ENCODE measurements around the gene CD40.

Gene CD40

DNA sequence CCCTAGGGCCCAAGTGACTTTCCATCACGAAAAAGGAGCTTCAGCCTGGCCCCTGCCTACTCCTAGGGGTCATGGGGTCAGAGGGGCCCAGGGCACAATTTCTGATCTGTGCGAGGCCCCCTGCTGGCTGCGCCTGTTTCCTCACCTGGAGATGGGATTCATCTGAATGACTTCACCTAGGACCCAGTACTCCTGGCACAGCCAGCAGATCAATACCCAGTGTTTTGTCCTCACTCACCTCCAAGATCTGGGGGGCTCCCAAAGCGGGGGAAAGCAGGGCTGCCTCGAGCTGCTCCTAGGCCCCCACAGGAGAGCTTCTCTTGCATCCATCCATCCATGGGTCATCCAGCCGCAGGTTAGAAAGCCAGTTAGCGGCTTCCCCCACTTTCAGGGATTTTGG lies 33.8 kb downstream of the CD40 start:
- no peak for DNase-seq

DNA sequence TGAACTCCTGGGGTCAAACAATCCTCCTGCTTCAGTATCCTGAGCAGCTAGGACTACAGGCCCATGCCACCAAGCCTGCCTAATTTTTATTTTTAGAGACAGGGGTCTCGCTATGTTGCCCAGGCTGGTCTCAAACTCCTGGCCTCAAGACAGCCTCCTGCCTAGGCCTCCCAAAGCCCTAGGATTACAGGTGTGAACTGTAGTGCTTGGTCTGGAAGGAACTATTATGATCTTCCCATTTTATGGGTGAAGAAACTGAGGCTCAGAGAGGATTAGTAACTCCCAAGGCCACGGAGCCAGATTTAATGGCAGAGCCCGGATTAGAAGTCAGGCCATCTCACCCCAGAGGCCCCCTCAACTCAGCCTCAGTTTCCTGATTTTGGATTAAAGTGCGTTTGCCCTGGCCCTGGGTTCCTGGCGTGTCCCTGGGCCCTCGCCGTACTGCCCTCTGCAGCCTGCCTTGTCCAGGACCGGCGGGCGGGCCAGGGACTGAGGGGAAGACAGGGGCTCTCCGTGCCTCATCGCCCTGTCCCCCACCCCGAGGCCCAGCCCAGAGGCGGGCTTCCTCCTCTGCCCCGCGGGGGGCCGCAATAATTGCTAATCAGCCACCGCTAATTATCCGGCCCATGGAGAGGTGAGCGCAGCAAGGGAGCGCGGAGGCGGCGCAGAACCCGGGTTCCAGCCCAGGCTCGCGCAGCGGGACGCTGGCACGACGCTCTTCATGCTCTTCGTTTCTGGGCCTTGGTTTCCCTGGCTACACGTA lies 34.9 kb downstream of the CD40 start:
- no peak for DNase-seq

DNA sequence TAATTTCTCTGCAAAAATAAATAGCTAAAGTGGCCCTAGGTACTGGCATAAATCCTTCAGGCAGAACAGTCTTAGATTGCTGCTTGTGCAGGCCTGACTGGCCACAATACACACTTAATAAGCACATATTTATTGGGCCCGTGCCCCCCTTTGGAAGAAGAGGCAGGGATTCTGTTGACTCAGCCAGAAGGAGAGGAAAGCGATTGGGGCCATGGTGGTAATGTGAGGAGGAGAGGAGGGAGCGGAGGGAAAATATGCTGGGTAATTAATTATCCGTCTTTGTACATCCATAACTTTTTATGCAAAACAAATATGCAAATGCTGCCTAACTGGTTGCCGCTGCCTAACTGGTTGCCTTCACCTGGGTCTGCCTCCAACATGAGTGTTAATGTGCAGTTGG lies 36.2 kb downstream of the CD40 start:
- DNase-seq: no peak

DNA sequence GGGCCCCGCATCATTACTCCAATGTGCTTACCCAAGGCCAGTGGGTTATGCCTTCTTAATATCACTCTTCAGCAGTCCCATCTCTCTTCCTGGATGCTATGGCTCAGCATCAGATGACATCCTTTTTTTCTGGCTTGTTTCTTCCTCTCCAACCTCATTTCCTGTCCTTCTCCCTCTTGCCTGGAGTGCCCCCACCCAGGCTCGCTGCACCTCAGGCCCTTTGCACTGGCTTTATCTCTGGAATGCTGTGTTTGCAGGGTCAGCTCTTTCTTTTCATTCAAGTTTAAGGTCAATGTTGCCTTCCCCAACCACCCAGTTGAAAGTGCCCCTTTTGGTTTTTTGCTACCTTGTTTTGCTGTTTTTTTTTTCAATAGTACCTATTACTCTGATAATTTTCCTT lies 36.7 kb downstream of the CD40 start:
- DNase-seq: no peak

DNA sequence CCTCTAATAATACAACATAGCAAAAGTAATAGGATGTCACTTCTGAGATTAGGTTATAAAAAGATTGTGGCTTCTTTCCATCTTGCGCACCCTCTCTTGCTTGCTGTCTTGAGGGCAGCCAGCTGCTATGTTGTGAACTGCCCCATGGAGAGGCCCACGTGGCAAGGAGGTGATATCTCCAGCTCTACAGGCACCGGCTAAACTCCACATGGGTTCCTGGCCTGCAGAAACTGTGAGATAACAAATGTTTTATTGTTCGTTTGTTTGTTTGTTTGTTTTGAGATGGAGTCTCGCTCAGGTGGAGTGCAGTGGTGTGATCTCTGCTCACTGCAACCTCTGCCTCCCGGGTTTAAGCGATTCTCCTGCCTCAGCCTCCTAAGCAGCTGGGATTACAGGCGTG lies 38.0 kb downstream of the CD40 start:
- no peak for DNase-seq

DNA sequence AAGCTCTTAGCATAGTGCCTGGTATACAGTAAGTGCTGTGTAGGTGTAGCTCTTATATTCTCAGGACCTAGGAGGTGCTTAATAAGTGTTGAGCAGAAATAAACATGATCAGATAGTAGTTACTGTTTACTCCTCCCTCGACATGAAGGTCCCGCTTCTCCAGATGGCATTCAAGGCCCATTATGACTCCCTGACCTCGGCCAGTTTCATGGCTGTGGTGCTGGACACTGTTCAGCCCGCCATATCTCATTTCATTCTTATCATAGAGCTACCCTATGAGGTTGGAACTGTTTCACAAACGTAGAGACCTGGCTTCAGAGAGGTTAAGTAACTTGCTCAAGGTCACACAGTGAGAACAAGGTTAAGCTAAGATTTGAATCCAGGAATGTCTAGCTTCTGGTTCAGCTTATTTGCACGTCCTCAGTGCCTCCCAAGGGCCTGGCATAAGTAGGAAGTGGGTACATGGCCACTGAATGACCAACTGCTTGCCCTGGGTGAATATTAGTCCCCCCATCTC lies 39.0 kb downstream of the CD40 start:
- no peak for DNase-seq

DNA sequence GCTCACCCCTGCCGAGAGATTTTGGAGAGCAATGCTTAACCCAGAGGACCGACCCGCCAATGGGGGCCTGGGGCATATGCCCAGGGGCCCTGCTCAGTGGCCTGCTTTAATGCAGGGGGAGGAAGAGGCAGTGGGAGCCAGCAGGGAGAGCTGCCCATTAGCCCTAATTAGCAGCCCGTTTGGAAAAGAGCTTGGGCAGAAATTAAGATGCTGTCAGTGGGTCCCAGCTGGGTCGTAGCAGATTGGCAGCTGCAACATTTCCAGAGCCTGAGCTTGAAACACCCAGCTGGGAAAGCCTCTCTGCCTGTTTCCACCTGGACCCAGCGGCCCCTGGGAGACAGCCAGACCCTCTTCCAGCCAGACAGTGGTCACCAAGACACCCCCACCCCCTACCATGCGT lies 39.5 kb downstream of the CD40 start:
- DNase-seq: no peak

DNA sequence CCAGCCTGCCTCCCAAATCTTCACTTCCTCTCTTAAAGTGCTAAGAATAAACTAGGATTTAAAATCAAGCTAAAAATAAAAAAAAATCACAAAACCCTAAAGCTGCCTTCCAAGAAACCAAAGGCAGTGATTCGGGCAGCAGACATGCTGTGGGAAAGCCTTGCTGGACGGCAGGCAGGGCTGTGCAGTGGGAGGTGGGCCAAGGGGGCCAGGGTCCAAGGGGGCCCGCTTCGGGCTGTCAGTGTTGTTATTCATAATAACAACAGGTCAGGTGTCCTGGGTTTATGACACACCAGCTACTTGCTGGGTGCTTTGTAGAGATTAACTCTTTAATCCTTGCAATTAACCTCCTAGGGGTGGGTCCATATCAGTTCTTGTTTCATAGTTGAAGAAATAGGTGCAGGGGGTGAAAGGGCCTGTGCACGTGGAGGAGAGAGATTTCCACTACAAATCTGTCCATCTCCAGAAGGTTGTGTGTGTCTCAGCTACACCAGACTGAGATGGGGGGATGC lies 40.4 kb downstream of the CD40 start:
- no peak for DNase-seq

DNA sequence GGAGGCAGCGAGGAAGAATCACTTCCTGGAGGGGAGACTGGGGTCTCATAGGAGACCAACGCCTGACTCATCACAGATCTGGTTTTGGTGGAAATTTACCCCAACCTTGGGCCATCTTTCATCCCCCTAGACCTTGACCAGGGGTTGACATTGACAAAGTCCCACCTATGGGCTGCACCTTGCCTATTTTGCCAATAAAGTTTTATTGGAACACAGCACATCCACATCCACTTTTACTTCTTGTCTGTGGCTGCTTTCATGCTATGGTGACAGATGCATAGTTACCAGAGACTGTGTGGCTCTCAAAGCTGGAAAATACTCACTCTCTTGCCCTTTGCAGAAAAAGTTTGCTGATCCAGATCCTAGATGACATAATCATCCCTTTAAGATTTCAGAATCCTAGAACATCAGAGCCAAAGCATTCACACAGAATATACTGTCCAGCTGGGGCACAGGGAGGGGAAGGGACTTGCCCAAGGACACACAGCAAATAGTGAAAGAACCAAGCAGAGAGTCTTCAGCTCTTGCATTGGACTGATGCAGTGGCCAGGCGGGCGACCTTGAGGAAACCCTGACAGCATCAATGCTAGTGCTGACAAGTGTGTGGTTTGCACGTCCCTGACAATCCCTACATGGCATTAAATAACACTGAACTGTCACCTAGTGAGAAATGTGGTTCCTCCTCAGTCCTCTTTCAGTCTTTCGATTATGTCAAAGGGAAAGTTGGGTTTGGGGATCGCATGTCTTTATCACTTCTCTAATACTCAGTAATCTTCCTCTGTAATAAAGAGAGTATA lies 41.2 kb downstream of the CD40 start:
- no peak for DNase-seq

DNA sequence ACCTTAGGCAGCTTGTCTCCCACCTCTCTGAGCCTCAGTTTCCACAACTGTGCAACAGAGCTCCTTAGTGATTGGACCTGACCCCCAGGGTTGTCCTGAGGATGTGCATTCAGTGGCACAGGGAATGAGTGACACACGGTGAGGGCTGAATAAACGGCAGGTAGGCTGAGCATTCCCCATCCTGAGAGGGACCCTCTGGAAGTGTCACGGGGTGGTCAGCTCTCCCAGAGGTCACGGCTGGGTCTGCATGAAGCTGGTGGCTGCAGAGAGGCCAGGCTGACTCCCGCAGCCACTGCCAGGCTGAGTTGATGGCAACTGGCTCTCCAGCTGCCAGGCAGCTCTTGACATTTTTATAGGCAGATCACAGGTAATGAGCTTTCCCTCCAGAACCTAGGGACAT lies 42.5 kb downstream of the CD40 start:
- DNase-seq: no peak

DNA sequence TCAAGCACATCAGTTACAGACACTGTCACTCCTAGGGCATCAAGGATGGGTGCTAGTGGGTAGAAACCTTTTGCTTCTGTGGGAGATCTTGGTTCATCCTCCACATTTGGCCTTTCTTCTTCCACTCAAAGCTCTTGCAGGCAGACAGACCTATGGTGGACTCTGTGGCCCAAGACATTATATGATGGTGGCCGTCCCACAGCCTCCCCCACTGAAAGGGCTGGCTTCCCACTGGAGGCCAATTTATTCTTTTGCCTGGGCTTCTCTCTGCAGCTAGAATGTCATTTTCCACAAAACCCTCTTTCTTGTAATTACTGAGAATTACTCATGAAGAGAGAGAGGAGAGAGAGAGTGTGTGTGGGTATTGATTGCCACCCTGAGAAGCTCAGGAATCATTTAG lies 43.8 kb downstream of the CD40 start:
- no peak for DNase-seq

DNA sequence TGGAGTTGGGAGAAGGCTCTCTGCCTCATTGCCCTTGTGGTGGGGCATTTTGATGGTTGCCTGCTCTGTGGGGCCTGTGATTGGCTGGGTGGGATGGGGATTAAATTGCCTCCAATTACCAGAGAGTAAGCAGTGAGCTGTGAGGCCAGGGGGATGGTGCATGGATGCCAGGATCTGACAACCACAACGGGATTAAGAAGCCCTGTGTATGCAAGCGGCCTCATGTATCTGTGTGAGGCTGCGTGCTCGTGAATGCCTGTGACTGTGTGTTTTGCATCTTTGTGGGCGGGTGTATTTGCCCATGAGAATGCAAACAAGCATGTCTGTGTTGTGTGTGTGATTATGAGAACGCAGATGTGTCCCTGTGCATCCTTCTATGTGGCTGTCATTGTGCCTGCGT lies 46.1 kb downstream of the CD40 start:
- DNase-seq: no peak

DNA sequence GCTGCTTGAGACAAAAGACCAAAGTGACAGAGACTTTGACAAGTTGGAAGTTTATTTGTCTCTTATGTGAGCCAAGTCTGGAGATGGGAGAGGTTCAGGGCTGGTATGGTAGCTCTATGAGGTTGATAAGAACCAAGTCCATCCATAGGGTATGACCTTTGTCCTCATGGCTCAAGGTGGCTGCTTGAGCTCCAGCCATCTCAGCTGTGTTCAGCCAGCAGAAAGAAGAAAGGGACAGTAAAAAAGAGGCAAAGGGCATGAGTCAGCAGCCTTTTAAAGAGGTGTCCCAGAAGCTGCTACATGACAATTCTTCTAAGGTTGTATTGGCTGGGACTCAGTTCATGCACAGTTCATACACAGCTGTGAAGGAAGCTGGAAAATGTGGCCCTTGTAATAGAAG lies 49.0 kb downstream of the CD40 start:
- no peak for DNase-seq

DNA sequence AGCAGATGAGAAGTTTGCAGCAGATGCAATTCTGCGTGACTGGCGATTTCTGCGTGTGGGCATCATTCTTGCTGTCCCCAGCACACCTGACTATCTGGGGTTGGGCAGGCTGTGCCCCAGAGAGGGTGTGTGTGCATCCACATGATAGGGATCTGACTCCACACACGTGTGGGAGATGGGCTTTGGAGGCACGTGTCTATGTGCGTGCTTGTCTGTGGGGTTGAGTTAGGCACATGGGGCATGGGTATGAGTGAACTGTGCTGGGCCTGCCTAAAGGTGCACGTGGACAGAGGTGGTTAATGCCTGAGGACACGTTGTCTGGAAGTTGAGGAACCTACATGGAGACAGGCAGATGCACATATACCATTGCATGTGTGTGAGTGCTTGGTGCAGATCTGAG lies 50.3 kb downstream of the CD40 start:
- no peak for DNase-seq

DNA sequence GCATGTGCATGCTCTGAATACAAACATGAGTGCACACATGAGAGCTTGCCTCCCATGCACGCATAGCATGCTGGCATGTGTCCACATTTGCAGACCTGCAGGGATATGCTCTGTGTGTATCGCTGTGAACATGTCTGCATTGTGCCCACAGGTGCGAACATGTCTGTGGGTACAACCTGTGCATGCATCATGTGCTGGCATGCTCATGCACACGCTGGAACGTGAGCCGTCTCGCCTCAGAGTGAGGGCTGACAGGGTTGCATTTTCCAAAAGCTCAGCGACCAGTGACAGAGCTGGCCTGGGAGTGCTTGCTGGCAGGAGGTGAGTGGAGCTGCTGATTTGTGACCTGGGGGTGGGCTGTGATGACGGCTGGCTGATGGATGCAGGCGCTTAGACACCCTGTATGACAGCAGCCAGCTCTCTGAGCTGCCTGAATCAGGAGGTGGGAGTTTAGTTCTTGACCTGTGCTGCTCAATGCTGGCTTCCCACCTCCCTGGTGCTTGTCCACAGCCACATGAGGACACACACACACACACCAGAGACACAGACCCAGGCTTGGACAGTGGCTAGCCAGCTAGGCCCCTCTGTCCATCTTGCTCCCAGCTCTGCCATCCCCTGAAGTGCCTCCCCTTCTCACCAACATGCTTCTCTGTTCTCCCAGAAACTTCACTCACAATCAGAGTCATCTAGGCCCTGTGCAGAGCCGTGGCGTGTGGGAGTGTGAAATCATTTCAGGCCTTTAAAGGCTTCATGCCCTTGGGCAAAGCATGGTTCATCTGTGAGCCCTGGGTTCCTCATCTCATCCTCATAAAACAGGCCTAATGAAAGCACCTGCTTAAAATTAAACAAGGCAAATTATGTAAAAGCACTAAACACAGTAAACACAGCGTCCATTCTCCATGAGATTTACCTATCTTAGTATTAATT lies 51.4 kb downstream of the CD40 start:
- DNase-seq: no peak

DNA sequence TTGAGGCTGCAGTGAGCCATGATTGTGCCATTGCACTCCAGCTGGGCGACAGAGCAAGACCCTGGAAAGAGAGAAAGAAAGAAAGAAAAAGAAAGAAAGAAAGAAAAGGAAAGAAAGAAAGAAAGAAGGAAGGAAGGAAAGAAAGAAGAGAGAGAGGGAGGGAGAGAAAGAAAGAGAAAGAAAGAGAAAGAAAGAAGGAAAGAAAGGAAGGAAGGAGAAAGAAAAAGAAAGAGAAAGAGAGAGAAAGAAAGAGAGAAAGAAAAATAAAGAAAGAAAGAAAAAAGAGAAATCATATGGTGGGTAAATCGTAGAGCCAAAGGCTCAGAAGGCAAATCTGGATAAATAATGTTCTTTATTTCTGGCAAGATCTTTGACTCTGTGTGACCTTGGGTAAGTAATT lies 53.4 kb downstream of the CD40 start:
- DNase-seq: no peak

DNA sequence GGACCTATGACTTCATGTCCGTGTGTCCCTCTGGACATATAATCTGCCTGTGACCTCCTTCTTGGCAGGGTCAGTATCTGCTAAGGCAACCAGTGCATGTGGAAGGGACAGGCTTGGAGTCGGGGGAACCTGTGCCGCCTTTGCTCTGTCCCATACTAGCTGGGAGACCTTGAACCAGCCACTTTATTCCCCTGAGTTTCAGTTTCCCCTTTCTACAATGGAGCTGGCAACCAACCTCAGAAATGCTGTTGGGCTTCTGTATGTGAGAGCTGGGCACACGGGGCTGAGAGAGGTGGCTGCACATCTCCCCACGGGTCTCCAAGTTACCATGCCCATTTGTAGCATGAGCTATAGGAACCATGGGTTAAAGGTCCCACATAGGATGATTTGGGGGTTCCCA lies 53.8 kb downstream of the CD40 start:
- DNase-seq: no peak

DNA sequence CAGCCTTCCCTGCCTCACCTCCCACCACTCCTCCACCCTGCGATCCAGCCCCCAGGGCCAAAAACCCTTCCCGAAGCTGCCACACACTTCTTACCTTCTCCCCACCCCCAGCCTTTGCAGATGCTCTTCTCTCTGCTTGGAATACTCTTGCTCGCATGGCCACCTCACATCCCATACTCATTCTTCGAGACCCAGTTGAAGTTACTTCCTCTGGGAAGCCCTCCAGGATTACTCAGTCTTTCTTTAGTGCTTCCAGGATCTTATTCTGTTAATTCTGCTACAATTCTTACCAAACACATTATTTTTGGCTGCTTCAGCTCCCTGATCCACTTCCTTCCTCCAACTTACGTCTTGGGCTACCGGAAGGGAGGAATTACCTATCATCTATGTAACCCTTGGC lies 54.3 kb downstream of the CD40 start:
- no peak for DNase-seq

DNA sequence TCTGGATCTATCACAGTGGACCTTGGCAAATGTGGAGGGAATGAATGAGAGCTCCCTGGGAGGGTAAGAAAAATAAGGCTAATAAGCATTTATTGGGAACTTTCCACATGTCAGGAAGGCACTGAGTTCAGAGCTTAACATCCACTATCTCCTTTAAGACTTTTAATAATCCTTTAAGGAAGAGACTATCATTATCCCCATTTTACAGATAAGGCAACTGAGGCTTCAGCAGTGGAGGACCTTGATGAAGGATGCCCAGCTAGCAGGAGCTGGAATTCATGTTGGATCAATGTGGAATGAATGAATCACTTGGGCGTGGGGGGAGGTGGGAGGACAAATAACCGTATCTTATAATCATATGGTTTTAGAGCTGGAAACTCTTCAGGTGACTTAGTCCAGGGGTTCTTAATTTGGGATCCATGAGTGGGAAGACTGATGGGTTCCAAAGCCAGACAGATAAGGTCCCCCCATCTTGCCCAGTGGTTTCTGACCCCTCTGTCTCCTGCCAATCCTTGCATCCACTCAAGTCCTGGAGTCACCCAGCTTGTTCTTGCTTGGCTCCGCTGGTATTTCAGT lies 54.9 kb downstream of the CD40 start:
- DNase-seq: no peak

DNA sequence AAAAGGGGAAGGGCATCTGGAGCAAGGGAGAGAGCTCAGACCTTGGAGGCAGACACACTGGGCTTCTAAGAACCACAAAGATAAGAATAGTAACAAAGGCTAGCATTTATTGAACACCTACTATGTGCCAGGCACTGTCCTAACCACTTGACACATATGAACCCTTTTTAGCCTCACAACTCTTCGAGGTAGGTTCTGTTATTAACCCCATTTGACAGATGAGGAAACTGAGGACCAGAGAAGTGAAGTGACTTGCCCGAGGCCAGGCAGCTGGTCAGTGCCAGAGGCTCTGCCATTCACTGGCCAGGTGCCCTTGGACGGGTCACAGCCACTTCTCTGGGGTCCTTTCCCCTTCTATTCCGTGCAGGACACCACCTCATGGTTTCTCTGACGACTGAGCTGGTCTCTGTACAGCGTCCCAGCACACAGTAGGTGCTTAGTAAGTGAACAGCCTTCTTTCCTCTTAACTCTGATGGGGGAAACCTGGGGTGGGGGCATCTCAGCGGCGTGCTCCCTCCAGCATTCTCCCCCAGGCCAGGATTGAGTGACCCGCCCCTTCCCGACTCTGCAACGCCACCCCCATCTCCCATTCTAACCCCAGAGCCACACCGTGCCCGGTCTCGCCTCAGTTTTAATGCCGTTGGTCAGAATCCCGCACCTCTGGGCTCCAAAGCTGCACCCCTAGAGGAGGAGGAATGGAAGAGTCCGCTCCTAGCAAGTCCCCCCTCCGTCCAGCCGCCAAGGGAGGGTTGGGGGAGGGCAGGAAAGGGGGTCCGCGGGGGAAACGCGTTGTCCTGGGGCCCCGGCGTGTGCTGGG lies 55.7 kb downstream of the CD40 start:
- DNase-seq: no peak

DNA sequence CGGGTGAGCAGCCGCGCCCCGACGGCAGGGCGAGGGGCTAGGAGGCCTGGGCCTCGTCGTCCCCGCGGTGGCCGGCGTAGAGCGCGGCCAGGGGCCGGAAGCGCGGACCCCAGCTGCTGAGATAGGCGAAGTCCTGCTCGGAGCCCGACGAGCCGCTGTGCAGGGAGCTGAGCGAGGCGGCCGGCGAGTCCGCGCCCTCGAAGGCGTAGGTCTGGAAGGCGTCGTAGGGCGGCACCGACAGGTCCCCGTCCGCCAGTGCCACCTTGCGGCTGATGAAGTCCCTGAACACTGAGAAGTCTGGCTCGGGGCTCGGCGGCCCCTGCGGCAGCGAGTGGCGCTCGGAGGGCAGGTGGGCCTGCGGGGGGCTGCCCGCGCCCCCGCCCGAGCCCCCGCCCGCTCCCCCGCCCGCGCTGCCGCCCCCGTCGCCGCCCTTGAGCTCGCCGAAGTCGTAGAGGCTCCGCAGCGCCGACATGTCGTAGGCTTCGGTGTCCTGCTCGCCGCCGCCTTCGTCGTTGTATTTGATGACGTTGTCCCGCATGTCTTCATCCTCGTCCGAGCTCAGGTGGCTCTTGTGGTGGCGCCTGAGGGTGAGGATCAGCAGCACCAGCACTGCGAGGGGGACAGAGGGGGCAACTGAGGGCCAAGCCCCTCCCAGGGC lies 56.5 kb downstream of the CD40 start:
- peak; percentile 75 for DNase-seq

Measured in stimulated activated CD4-positive, alpha-beta T cell treated with anti-CD3 and anti-CD28 coated beads, Interleukin-12 subunit alpha, Interleukin-12 subunit beta, amount 100 ng/mL, for 4 hours (primary cell).